H9 (cell line): ENCODE data around the gene UTP3. TPM values are rescaled to one million over a fixed set of nuclear protein-coding genes. Genes with fewer than 3 reads are reported as not detected.

ENCODE experiments used
- DNase-seq: peaks from one replicate; pipeline ENCODE4 v3.0.0-alpha.2; 2017
- H2AFZ ChIP-seq: one replicate; pipeline ENCODE4 v1.6.1; 2013; ENCODE audit warnings: mild to moderate bottlenecking, low read length, control low read depth, moderate library complexity
- H2AK5ac ChIP-seq: 2 replicates; pipeline ENCODE4 v1.6.1; 2013; ENCODE audit warnings: low read length, control low read depth, mixed read lengths; ENCODE audit not compliant: insufficient read length
- H2BK120ac ChIP-seq: one replicate; pipeline ENCODE4 v1.6.1; 2013; ENCODE audit warnings: low read depth, mild to moderate bottlenecking, low read length, control low read depth, inconsistent platforms; ENCODE audit not compliant: poor library complexity, severe bottlenecking
- H2BK12ac ChIP-seq: 2 replicates; pipeline ENCODE4 v1.6.1; 2013; ENCODE audit warnings: low read length, control low read depth, mixed read lengths, low read depth; ENCODE audit not compliant: insufficient read length
- H2BK15ac ChIP-seq: 2 replicates; pipeline ENCODE4 v1.6.1; 2013; ENCODE audit warnings: low read depth, low read length, control low read depth
- H2BK20ac ChIP-seq: one replicate; pipeline ENCODE4 v1.6.1; 2013; ENCODE audit warnings: low read depth, mild to moderate bottlenecking, low read length, control low read depth, inconsistent platforms; ENCODE audit not compliant: poor library complexity, severe bottlenecking
- H2BK5ac ChIP-seq: 2 replicates; pipeline ENCODE4 v1.6.1; 2013; ENCODE audit warnings: low read length, control low read depth, mixed read lengths; ENCODE audit not compliant: insufficient read length
- H3K14ac ChIP-seq: 2 replicates; pipeline ENCODE4 v1.6.1; 2013; ENCODE audit warnings: low read length, control low read depth; ENCODE audit not compliant: insufficient read depth
- H3K18ac ChIP-seq: 2 replicates; pipeline ENCODE4 v1.6.1; 2013; ENCODE audit warnings: low read depth, mild to moderate bottlenecking, mixed read lengths, low read length, control low read depth; ENCODE audit not compliant: insufficient read length
- H3K23ac ChIP-seq: 2 replicates; pipeline ENCODE4 v1.6.1; 2013; ENCODE audit warnings: low read length, control low read depth, mixed read lengths, low read depth; ENCODE audit not compliant: insufficient read length
- H3K23me2 ChIP-seq: 2 replicates; pipeline ENCODE4 v1.6.1; 2013; ENCODE audit warnings: low read depth, mild to moderate bottlenecking, mixed read lengths, low read length, control low read depth; ENCODE audit not compliant: insufficient read length, poor library complexity, severe bottlenecking
- H3K27ac ChIP-seq: 2 replicates; pipeline ENCODE4 v1.5.1; 2013; ENCODE audit warnings: low read length, control low read depth, mixed read lengths, low read depth; ENCODE audit not compliant: insufficient read length
- H3K27me3 ChIP-seq: 2 replicates; pipeline ENCODE4 v1.6.1; 2013; ENCODE audit warnings: low read length, control low read depth, inconsistent platforms; ENCODE audit not compliant: insufficient read depth
- H3K4ac ChIP-seq: 2 replicates; pipeline ENCODE4 v1.6.1; 2013; ENCODE audit warnings: low read depth, mild to moderate bottlenecking, control low read depth, inconsistent platforms, low read length, moderate library complexity
- H3K4me1 ChIP-seq: 2 replicates; pipeline ENCODE4 v1.6.1; 2013; ENCODE audit warnings: low read length, control low read depth, inconsistent platforms; ENCODE audit not compliant: insufficient read depth
- H3K4me2 ChIP-seq: 2 replicates; pipeline ENCODE4 v1.6.1; 2013; ENCODE audit warnings: low read length, control low read depth, mixed read lengths; ENCODE audit not compliant: insufficient read length, insufficient read depth
- H3K56ac ChIP-seq: 2 replicates; pipeline ENCODE4 v1.6.1; 2013; ENCODE audit warnings: low read depth, mild to moderate bottlenecking, mixed read lengths, low read length, control low read depth; ENCODE audit not compliant: insufficient read length
- H3K79me1 ChIP-seq: 2 replicates; pipeline ENCODE4 v1.6.1; 2013; ENCODE audit warnings: low read depth, mild to moderate bottlenecking, moderate library complexity, low read length, control low read depth, inconsistent platforms; ENCODE audit not compliant: insufficient read depth, poor library complexity, severe bottlenecking
- H3K79me2 ChIP-seq: 2 replicates; pipeline ENCODE4 v1.6.1; 2013; ENCODE audit warnings: low read length, control low read depth, inconsistent platforms; ENCODE audit not compliant: insufficient read depth
- H3K9ac ChIP-seq: 2 replicates; pipeline ENCODE4 v1.6.1; 2013; ENCODE audit warnings: low read length, control low read depth, mixed read lengths; ENCODE audit not compliant: insufficient read length; ENCODE audit errors: extremely low read depth
- H3K9me3 ChIP-seq: one replicate; pipeline ENCODE4 v1.6.1; 2013; ENCODE audit warnings: low read depth, low read length, inconsistent platforms; ENCODE audit not compliant: control insufficient read depth
- H3T11ph ChIP-seq: one replicate; pipeline ENCODE4 v1.6.1; 2013; ENCODE audit warnings: mild to moderate bottlenecking, low read length, control low read depth, inconsistent platforms
- H4K20me1 ChIP-seq: one replicate; pipeline ENCODE4 v1.6.1; 2013; ENCODE audit not compliant: control insufficient read depth, insufficient read length, insufficient read depth
- H4K5ac ChIP-seq: 2 replicates; pipeline ENCODE4 v1.6.1; 2013; ENCODE audit warnings: low read depth, mild to moderate bottlenecking, mixed read lengths, low read length, control low read depth; ENCODE audit not compliant: insufficient read length
- H4K8ac ChIP-seq: replicated peaks from 2 replicates; pipeline ENCODE4 v1.6.1; 2013; ENCODE audit warnings: low read length, control low read depth, mixed read lengths, low read depth; ENCODE audit not compliant: insufficient read length
- H4K91ac ChIP-seq: 2 replicates; pipeline ENCODE4 v1.6.1; 2013; ENCODE audit warnings: low read depth, mild to moderate bottlenecking, moderate library complexity, mixed read lengths, low read length, control low read depth; ENCODE audit not compliant: insufficient read length
- H3K27ac Mint-ChIP-seq, 3 experiments: 2 replicates in 2 of 3; 3 replicates in 1 of 3; pipeline ENCODE4 v1.8.0; 2020 to 2021; ENCODE audit warnings: mixed read lengths in 3 of 3, mild to moderate bottlenecking in 1 of 3, moderate library complexity in 1 of 3
- H3K27me3 Mint-ChIP-seq: 2 replicates; pipeline ENCODE4 v1.8.0; 2021; ENCODE audit warnings: low read depth, mild to moderate bottlenecking, moderate library complexity, mixed read lengths
- H3K36me3 Mint-ChIP-seq, 3 experiments: 2 replicates in 2 of 3; 3 replicates in 1 of 3; pipeline ENCODE4 v1.8.0; 2020 to 2021; ENCODE audit warnings: low read depth in 3 of 3, mixed read lengths in 3 of 3; ENCODE audit not compliant: insufficient read depth in 1 of 3
- H3K4me1 Mint-ChIP-seq, 2 experiments: 2 replicates each; pipeline ENCODE4 v1.8.0; 2020; ENCODE audit warnings: mixed read lengths in 2 of 2
- H3K4me3 Mint-ChIP-seq, 2 experiments: 2 replicates in 1 of 2; 3 replicates in 1 of 2; pipeline ENCODE4 v1.8.0; 2020 to 2021; ENCODE audit warnings: mild to moderate bottlenecking in 2 of 2, mixed read lengths in 2 of 2, moderate library complexity in 1 of 2
- H3K9me3 Mint-ChIP-seq, 2 experiments: 2 replicates in 1 of 2; 3 replicates in 1 of 2; pipeline ENCODE4 v1.8.0; 2020; ENCODE audit warnings: mild to moderate bottlenecking in 2 of 2, mixed read lengths in 2 of 2, moderate library complexity in 1 of 2
- WGBS: extraction: QIAGEN DNeasy Blood & Tissue Kit; methylation state at CpG from one replicate; pipeline ENCODE4 v1.1.7; 2013; ENCODE audit warnings: missing lambda C conversion rate, low lambda C conversion rate, mixed read lengths; ENCODE audit not compliant: insufficient read length; ENCODE audit errors: extremely low coverage; 5-methylcytosine and 5-hydroxymethylcytosine counted together
- total RNA-seq: library from RNA; stranded (reverse); gene quantifications from 2 replicates; pipeline ENCODE4 v1.2.1, GENCODE V29; 2021
- TF ChIP-seq, protein P1 (sequence below): fragments of 200-600 bp; sonication (generic); conservative IDR thresholded peaks from 3 replicates; pipeline ENCODE4 v1.8.0; 2021; ENCODE audit warnings: antibody characterized with exemption, mild to moderate bottlenecking

UTP3 gene
- total RNA-seq, 1 experiment from 2014 or later, result 49.3 TPM

GRCh38 chr4:70658418-70658817 is 29.9 kb upstream of the UTP3 start:
- Mint-ChIP-seq H3K36me3 (no peaks in the 10 kb centered on the region), H3K27me3 (no peaks in the 10 kb centered on the region), H3K4me1 (no peaks in the 10 kb centered on the region), H3K9me3 (no peaks in the 10 kb centered on the region), H3K4me3 (no peak overlapping the region), H3K27ac (no peak overlapping the region)
- Histone ChIP-seq H3K27me3 (no peaks in the 10 kb centered on the region), H4K20me1 (no peaks in the 10 kb centered on the region), H3K23me2 (no peaks in the 10 kb centered on the region), H3K18ac (no peak overlapping the region), H3K4ac (no peak overlapping the region), H2BK120ac (no peak overlapping the region), H3T11ph (no peak overlapping the region), H2BK5ac (no peak overlapping the region), H3K79me2 (no peaks in the 10 kb centered on the region), H2BK12ac (no peak overlapping the region), H4K5ac (no peak overlapping the region), H4K91ac (no peak overlapping the region), H2AK5ac (no peak overlapping the region), H3K27ac (no peak overlapping the region), H2BK15ac (no peak overlapping the region), H2BK20ac (no peak overlapping the region), H2AFZ (no peak overlapping the region), H3K79me1 (no peaks in the 10 kb centered on the region), H4K8ac (no peak overlapping the region), H3K9ac (no peak overlapping the region), H3K23ac (no peak overlapping the region), H3K4me1 (no peaks in the 10 kb centered on the region), H3K9me3 (no peaks in the 10 kb centered on the region), H3K56ac (no peak overlapping the region), H3K14ac (no peak overlapping the region), H3K4me2 (no peak overlapping the region)
- no peak for DNase-seq
- TF ChIP-seq, protein P1, sequence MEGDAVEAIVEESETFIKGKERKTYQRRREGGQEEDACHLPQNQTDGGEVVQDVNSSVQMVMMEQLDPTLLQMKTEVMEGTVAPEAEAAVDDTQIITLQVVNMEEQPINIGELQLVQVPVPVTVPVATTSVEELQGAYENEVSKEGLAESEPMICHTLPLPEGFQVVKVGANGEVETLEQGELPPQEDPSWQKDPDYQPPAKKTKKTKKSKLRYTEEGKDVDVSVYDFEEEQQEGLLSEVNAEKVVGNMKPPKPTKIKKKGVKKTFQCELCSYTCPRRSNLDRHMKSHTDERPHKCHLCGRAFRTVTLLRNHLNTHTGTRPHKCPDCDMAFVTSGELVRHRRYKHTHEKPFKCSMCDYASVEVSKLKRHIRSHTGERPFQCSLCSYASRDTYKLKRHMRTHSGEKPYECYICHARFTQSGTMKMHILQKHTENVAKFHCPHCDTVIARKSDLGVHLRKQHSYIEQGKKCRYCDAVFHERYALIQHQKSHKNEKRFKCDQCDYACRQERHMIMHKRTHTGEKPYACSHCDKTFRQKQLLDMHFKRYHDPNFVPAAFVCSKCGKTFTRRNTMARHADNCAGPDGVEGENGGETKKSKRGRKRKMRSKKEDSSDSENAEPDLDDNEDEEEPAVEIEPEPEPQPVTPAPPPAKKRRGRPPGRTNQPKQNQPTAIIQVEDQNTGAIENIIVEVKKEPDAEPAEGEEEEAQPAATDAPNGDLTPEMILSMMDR, result no peak
- no CpG with 5 or more reads among the region's 3 CpGs for WGBS
